Spleen (tissue), 7 donors: ENCODE results near the gene TCF12.

Source experiments
- CTCF ChIP-seq, 11 experiments: fragments of 200-600 bp in 7 of 11; fragments of 450-650 bp in 4 of 11; sonication (generic) in 4 of 11; IDR thresholded peaks in 8 of 11; conservative IDR thresholded peaks in 3 of 11; 1 replicate in 7 of 11; 2 replicates in 4 of 11; pipeline versions ENCODE4 v1.4.0 to v1.8.0; 2016 to 2021; ENCODE audit warnings: antibody characterized with exemption in 11 of 11, inconsistent platforms in 4 of 11, mild to moderate bottlenecking in 1 of 11
- POLR2A ChIP-seq, 3 donors: fragments of 450-650 bp; IDR thresholded peaks; one replicate each; pipeline ENCODE4 v1.5.1; 2017; ENCODE audit warnings: antibody characterized with exemption in 3 of 3, mild to moderate bottlenecking in 1 of 3
- donor health status: DM: no; HTN: no; CAD: no; lungs with moderate emphysema.
- donor health status: DM: no; HTN: no; CAD: no.
- donor health status: DM: no; HTN: no; CAD: no.

- TF ChIP-seq CTCF (IDR thresholded peaks at IDR 0.05 in 8 of 11, conservative IDR thresholded peaks at IDR 0.05 in 3 of 11) (no peak), POLR2A (IDR thresholded peaks at IDR 0.05) (no peak)
These were observed 265.3 kb downstream of the TCF12 start for GRCh38 chr15:57183614-57184344.
